HepG2 (cell line): ENCODE results near the gene SDHAF1. TPM values are rescaled to one million over a fixed set of nuclear protein-coding genes. Genes with fewer than 3 reads are reported as not detected.

Experiments
- ARNT ChIP-seq: fragments of 450-650 bp; IDR thresholded peaks from 2 replicates; pipeline ENCODE4 v1.6.1; 2017
- CHD2 ChIP-seq: IDR thresholded peaks from 2 replicates; pipeline ENCODE4 v1.6.1; 2011; ENCODE audit warnings: low read depth, low read length, improper control_type of control experiment
- FOXO1 ChIP-seq: sonication (generic); formaldehyde crosslinking; IDR thresholded peaks from 2 replicates; pipeline ENCODE4 v1.4.0; 2020; ENCODE audit warnings: missing genetic modification reagents
- GATAD1 ChIP-seq: IDR thresholded peaks from 2 replicates; pipeline ENCODE4 v1.6.1; 2016; ENCODE audit warnings: missing genetic modification reagents, missing compliant biosample characterization
- HHEX ChIP-seq: IDR thresholded peaks from 2 replicates; pipeline ENCODE4 v1.6.1; 2016; ENCODE audit warnings: control low read depth
- KDM2A ChIP-seq: sonication (generic); formaldehyde crosslinking; IDR thresholded peaks from 2 replicates; pipeline ENCODE4 v1.4.0; 2020; ENCODE audit warnings: low read depth, missing genetic modification reagents, borderline replicate concordance
- KMT2B ChIP-seq: IDR thresholded peaks from 2 replicates; pipeline ENCODE4 v1.6.1; 2016; ENCODE audit warnings: missing genetic modification reagents, missing compliant biosample characterization
- PHF21A ChIP-seq: sonication (generic); formaldehyde crosslinking; IDR thresholded peaks from 2 replicates; pipeline ENCODE4 v1.5.0; 2020; ENCODE audit warnings: mild to moderate bottlenecking, missing genetic modification reagents
- POLR2AphosphoS5 ChIP-seq: IDR thresholded peaks from 2 replicates; pipeline ENCODE4 v1.6.1; 2012; ENCODE audit warnings: low read depth, low read length
- RBFOX2 ChIP-seq: fragments of 200-400 bp; formaldehyde crosslinking; IDR thresholded peaks from 2 replicates; pipeline ENCODE4 v1.6.1; 2017; ENCODE audit warnings: low read depth, mild to moderate bottlenecking, low read length
- RFX5 ChIP-seq: IDR thresholded peaks from 2 replicates; pipeline ENCODE4 v1.6.1; 2011; ENCODE audit warnings: low read depth, low read length, improper control_type of control experiment
- SNRNP70 ChIP-seq: fragments of 200-400 bp; formaldehyde crosslinking; IDR thresholded peaks from 2 replicates; pipeline ENCODE4 v1.6.1; 2017; ENCODE audit warnings: mild to moderate bottlenecking, low read depth, low read length, moderate library complexity
- SPEN ChIP-seq: sonication (generic); formaldehyde crosslinking; IDR thresholded peaks from 2 replicates; pipeline ENCODE4 v1.5.1; 2020; ENCODE audit warnings: low read depth, mild to moderate bottlenecking, missing genetic modification reagents
- TBP ChIP-seq: sonication (generic); formaldehyde crosslinking; IDR thresholded peaks from 2 replicates; pipeline ENCODE4 v1.5.0; 2020; ENCODE audit warnings: missing genetic modification reagents
- YEATS2 ChIP-seq: sonication (generic); formaldehyde crosslinking; IDR thresholded peaks from 2 replicates; pipeline ENCODE4 v1.4.0; 2020; ENCODE audit warnings: missing genetic modification reagents, borderline replicate concordance
- ZFX ChIP-seq: sonication (generic); formaldehyde crosslinking; IDR thresholded peaks from 2 replicates; pipeline ENCODE4 v1.4.0; 2020; ENCODE audit warnings: mild to moderate bottlenecking, low read depth, missing genetic modification reagents, moderate library complexity
- ZKSCAN1 ChIP-seq: fragments of 150-350 bp; IDR thresholded peaks from 2 replicates; pipeline ENCODE4 v1.6.1; 2014; ENCODE audit warnings: low read length
- ZNF282 ChIP-seq: fragments of 450-650 bp; IDR thresholded peaks from 2 replicates; pipeline ENCODE4 v1.6.1; 2018; ENCODE audit not compliant: partially characterized antibody
- ZNF746 ChIP-seq: sonication (generic); formaldehyde crosslinking; IDR thresholded peaks from 2 replicates; pipeline ENCODE4 v1.8.0; 2022; ENCODE audit warnings: mild to moderate bottlenecking, missing genetic modification reagents
- ZNF773 ChIP-seq: sonication (generic); formaldehyde crosslinking; IDR thresholded peaks from 2 replicates; pipeline ENCODE4 v1.4.0; 2020; ENCODE audit warnings: missing genetic modification reagents, borderline replicate concordance
- ZNF776 ChIP-seq: sonication (generic); formaldehyde crosslinking; IDR thresholded peaks from 2 replicates; pipeline ENCODE4 v1.4.0; 2020; ENCODE audit warnings: mild to moderate bottlenecking, missing genetic modification reagents
- ZNF841 ChIP-seq: sonication (generic); formaldehyde crosslinking; IDR thresholded peaks from 2 replicates; pipeline ENCODE4 v1.8.1; 2023; ENCODE audit warnings: missing genetic modification reagents, borderline replicate concordance
- polyA plus RNA-seq, 8 experiments: library from polyadenylated mRNA; depleted of rRNA in 3 of 8; stranded (reverse) in 7 of 8; unstranded in 1 of 8; fragments of >200 nt; fragmentation: Illumina TruSeq in 4 of 8; extraction: Trizol in 4 of 8; gene quantifications; 2 replicates each; pipeline versions ENCODE4 v1.2.1 to v1.2.3, GENCODE V29; 2011 to 2016; ENCODE audit warnings: low read depth in 4 of 8, missing spikeins in 1 of 8, mixed read lengths in 1 of 8; ENCODE audit not compliant: insufficient read depth in 1 of 8
- total RNA-seq, 5 experiments: library from RNA; depleted of rRNA; stranded (reverse); fragments of >200 nt; fragmentation: Illumina TruSeq; extraction: Trizol; gene quantifications; 2 replicates each; pipeline ENCODE4 v1.2.3, GENCODE V29; 2016; ENCODE audit warnings: low read depth in 1 of 5
- TF ChIP-seq, protein P1 (sequence below): sonication (generic); formaldehyde crosslinking; IDR thresholded peaks from 2 replicates; pipeline ENCODE4 v1.4.0; 2020; ENCODE audit warnings: missing genetic modification reagents, mild to moderate bottlenecking, borderline replicate concordance
- TF ChIP-seq, protein P2 (sequence below): IDR thresholded peaks from 2 replicates; pipeline ENCODE4 v1.6.1; 2016; ENCODE audit warnings: missing genetic modification reagents, missing compliant biosample characterization
- TF ChIP-seq, protein P3 (sequence below): IDR thresholded peaks from 2 replicates; pipeline ENCODE4 v1.6.1; 2012; ENCODE audit warnings: inconsistent platforms
- TF ChIP-seq, protein P4 (sequence below): IDR thresholded peaks from 2 replicates; pipeline ENCODE4 v1.6.1; 2016; ENCODE audit warnings: low read depth, borderline replicate concordance
- TF ChIP-seq, protein P5 (sequence below): sonication (generic); formaldehyde crosslinking; IDR thresholded peaks from 2 replicates; pipeline ENCODE4 v1.8.0; 2023; ENCODE audit warnings: mild to moderate bottlenecking, missing genetic modification reagents

Gene SDHAF1
- total and polyA plus RNA-seq, 2 of the 13 experiments (the other 11 are each of a cell fraction or from before 2014, with no cell fraction given): 17.8 to 22.8 TPM

DNA sequence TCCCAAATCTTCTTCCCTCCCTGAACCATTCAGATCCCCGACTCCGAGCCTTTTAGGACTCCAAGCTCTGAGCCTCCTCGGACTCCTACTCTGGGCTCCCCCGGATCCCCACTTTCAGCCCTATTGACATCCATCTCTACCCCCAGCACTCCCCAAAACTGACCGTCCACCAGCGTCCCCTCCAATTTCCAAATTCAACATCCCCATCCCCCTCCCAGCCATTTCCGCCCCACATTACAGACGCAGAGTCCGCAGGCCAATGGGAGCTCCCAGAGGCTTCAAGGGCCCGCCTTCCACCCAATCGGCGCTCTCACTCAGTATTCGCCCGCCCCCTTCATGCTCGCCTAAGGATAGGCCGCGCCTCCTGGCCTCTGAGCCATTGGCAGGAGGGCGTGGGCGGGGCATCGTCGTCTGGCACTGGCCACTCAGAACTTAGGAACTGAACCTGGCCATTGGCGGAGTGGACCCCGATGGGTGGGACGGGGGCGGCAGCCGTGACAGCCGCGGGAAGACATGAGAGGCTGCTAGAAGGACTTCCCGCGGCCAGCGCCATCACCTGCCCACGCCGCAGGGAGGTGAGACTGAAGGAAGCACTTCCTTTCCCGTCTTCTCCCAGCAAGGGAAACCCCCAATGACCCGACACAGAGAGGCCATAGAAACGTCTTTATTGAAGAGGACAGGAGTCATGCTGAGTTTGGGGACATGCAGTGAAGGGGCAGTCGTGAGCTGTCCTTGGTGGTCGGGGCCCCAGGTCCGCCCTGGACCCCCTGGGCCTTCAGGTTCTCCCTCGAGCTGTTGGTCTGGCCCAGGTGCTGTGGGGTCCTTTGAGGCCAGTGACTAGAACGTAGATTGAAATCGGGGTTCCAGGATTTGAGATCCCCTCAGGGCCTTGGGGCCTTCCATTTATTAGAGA is 19.3 kb downstream of the SDHAF1 start, which contains the start of gene ALKBH6 (continued):
- TF ChIP-seq RFX5 (peak; percentile 26; the same call in 1 of the 2 replicates), ZKSCAN1 (no peak), ZNF746 (CRISPR knock-in tag) (no peak), HHEX (no peak), ZNF282 (no peak), POLR2AphosphoS5 (peak; percentile 54), CHD2 (peak; percentile 75; the same call in 1 of the 2 replicates), KDM2A (CRISPR knock-in tag) (peak; percentile 62; the same call in 1 of the 2 replicates), SPEN (0 out of 2 replicates have a peak, but pooled peaks have one; percentile 50), ZNF841 (CRISPR knock-in tag) (no peak), RBFOX2 (peak; percentile 51; the same call in 1 of the 2 replicates), ZNF773 (CRISPR knock-in tag) (no peak), ARNT (no peak), YEATS2 (CRISPR knock-in tag) (peak; percentile 59; the same call in 1 of the 2 replicates), KMT2B (0 out of 2 replicates have a peak, but pooled peaks have one; percentile 49), GATAD1 (CRISPR knock-in tag) (peak; percentile 70), FOXO1 (CRISPR knock-in tag) (no peak), SNRNP70 (no peak), ZNF776 (CRISPR knock-in tag) (no peak), PHF21A (CRISPR knock-in tag) (peak; percentile 46; the same call in 1 of the 2 replicates), TBP (CRISPR knock-in tag) (no peak), ZFX (CRISPR knock-in tag) (peak; percentile 53)
- TF ChIP-seq, protein P1, sequence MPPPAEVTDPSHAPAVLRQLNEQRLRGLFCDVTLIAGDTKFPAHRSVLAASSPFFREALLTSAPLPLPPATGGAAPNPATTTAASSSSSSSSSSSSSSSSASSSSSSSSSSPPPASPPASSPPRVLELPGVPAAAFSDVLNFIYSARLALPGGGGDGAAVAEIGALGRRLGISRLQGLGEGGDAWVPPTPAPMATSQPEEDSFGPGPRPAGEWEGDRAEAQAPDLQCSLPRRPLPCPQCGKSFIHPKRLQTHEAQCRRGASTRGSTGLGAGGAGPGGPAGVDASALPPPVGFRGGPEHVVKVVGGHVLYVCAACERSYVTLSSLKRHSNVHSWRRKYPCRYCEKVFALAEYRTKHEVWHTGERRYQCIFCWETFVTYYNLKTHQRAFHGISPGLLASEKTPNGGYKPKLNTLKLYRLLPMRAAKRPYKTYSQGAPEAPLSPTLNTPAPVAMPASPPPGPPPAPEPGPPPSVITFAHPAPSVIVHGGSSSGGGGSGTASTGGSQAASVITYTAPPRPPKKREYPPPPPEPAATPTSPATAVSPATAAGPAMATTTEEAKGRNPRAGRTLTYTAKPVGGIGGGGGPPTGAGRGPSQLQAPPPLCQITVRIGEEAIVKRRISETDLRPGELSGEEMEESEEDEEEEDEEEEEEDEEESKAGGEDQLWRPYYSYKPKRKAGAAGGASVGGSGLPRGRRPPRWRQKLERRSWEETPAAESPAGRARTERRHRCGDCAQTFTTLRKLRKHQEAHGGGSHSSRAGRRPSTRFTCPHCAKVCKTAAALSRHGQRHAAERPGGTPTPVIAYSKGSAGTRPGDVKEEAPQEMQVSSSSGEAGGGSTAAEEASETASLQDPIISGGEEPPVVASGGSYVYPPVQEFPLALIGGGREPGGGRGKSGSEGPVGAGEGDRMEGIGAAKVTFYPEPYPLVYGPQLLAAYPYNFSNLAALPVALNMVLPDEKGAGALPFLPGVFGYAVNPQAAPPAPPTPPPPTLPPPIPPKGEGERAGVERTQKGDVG (CRISPR knock-in tag): no peak
- TF ChIP-seq, protein P2, sequence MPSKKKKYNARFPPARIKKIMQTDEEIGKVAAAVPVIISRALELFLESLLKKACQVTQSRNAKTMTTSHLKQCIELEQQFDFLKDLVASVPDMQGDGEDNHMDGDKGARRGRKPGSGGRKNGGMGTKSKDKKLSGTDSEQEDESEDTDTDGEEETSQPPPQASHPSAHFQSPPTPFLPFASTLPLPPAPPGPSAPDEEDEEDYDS (CRISPR knock-in tag): peak; percentile 88
- TF ChIP-seq, protein P3, sequence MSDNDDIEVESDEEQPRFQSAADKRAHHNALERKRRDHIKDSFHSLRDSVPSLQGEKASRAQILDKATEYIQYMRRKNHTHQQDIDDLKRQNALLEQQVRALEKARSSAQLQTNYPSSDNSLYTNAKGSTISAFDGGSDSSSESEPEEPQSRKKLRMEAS: peak; percentile 87
- TF ChIP-seq, protein P4, sequence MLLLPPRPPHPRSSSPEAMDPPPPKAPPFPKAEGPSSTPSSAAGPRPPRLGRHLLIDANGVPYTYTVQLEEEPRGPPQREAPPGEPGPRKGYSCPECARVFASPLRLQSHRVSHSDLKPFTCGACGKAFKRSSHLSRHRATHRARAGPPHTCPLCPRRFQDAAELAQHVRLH: peak; percentile 17; the same call in 1 of the 2 replicates
- TF ChIP-seq, protein P5, sequence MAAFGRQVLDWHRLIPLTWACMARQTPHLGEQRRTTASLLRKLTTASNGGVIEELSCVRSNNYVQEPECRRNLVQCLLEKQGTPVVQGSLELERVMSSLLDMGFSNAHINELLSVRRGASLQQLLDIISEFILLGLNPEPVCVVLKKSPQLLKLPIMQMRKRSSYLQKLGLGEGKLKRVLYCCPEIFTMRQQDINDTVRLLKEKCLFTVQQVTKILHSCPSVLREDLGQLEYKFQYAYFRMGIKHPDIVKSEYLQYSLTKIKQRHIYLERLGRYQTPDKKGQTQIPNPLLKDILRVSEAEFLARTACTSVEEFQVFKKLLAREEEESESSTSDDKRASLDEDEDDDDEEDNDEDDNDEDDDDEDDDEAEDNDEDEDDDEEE (CRISPR knock-in tag): no peak
